Smooth muscle cell (in vitro differentiated cells): ENCODE data around the gene AKT1. TPM values are rescaled to one million over a fixed set of nuclear protein-coding genes. Genes with fewer than 3 reads are reported as not detected.

ENCODE experiments used
- DNase-seq: peaks from one replicate; lab custom pipeline; 2025; ENCODE audit not compliant: unreplicated experiment; lab: John Stamatoyannopoulos, UW
- H2AFZ ChIP-seq: fragments of 200-600 bp; sonication (generic); 2 replicates; pipeline ENCODE4 v1.6.0; 2016; ENCODE audit warnings: antibody characterized with exemption, low read depth, mild to moderate bottlenecking
- H3F3A ChIP-seq: fragments of 200-600 bp; sonication (generic); 2 replicates; pipeline ENCODE4 v1.6.0; 2017; ENCODE audit warnings: antibody characterized with exemption, low read depth
- H3K27ac ChIP-seq: fragments of 200-600 bp; sonication (generic); 2 replicates; pipeline ENCODE4 v1.5.1; 2016; ENCODE audit warnings: low read depth, mild to moderate bottlenecking
- H3K27me3 ChIP-seq: fragments of 200-600 bp; sonication (generic); 2 replicates; pipeline ENCODE4 v1.6.1; 2016; ENCODE audit warnings: low read depth, mild to moderate bottlenecking
- H3K36me3 ChIP-seq: fragments of 200-600 bp; sonication (generic); 2 replicates; pipeline ENCODE4 v1.5.1; 2016; ENCODE audit warnings: low read depth
- H3K4me1 ChIP-seq: fragments of 200-600 bp; sonication (generic); 2 replicates; pipeline ENCODE4 v1.5.1; 2016; ENCODE audit warnings: low read depth
- H3K4me2 ChIP-seq: fragments of 200-600 bp; sonication (generic); 2 replicates; pipeline ENCODE4 v1.6.0; 2016; ENCODE audit warnings: mild to moderate bottlenecking
- H3K4me3 ChIP-seq: fragments of 200-600 bp; sonication (generic); 2 replicates; pipeline ENCODE4 v1.5.1; 2016; ENCODE audit warnings: mild to moderate bottlenecking
- H3K79me2 ChIP-seq: fragments of 200-600 bp; sonication (generic); 2 replicates; pipeline ENCODE4 v1.6.0; 2016; ENCODE audit warnings: low read depth, mild to moderate bottlenecking
- H3K9ac ChIP-seq: fragments of 200-600 bp; sonication (generic); 2 replicates; pipeline ENCODE4 v1.6.0; 2016; ENCODE audit warnings: low read depth
- H3K9me3 ChIP-seq: fragments of 200-600 bp; sonication (generic); replicated peaks from 2 replicates; pipeline ENCODE4 v1.5.1; 2016; ENCODE audit warnings: low read depth
- H4K20me1 ChIP-seq: fragments of 200-600 bp; sonication (generic); 2 replicates; pipeline ENCODE4 v1.6.0; 2016; ENCODE audit warnings: low read depth
- CTCF ChIP-seq: fragments of 200-600 bp; sonication (generic); IDR thresholded peaks from 2 replicates; pipeline ENCODE4 v1.5.1; 2017; ENCODE audit warnings: borderline replicate concordance, mild to moderate bottlenecking, antibody characterized with exemption; ENCODE audit not compliant: insufficient read depth, poor library complexity, severe bottlenecking
- WGBS: methylation state at CpG from one replicate; pipeline ENCODE4 v1.1.7; 2016; ENCODE audit warnings: low lambda C conversion rate; 5-methylcytosine and 5-hydroxymethylcytosine counted together
- polyA plus RNA-seq: library from polyadenylated mRNA; unstranded; fragments of >200 nt; fragmentation: Nextera tagmentation; extraction: Ambion mirVana; gene quantifications from 2 replicates; pipeline ENCODE4 v1.2.1, GENCODE V29; 2016
- total RNA-seq: library from RNA; depleted of rRNA; stranded (reverse); fragments of >200 nt; gene quantifications from 2 replicates; pipeline ENCODE4 v1.2.3, GENCODE V29; 2014

AKT1 gene
- total and polyA plus RNA-seq, 2 experiments from 2014 or later = 99.9 to 189 TPM

DNA sequence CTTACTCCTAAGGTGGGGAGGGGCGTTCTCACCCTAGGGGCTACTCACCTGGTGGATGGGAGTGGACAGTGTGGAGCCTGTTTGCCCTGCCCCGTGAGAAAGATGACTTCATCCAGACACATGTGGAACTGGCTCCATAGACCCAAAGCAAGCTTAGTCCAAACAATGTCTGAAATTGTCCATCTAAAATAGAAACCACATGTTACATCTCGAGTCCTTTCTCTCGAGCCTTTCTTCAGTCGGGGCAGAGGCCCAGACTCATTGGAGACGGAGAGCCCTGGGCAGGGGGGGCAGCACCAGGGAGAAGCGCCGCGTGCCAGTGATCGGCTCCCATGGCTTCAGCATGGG is 38.3 kb downstream of the AKT1 start:
- Histone ChIP-seq H3K27ac (no peak overlapping the region), H3K4me3 (no peak overlapping the region), H3K27me3 (no peaks in the 10 kb centered on the region), H3K79me2 (peaks cover 34% of the 10 kb centered on the region), H4K20me1 (peaks cover 71% of the 10 kb centered on the region), H3K9me3 (no peaks in the 10 kb centered on the region), H3K36me3 (no peaks in the 10 kb centered on the region), H3F3A (no peaks in the 10 kb centered on the region), H3K4me1 (peaks cover 7% of the 10 kb centered on the region), H3K9ac (no peak overlapping the region), H2AFZ (no peak overlapping the region), H3K4me2 (no peak overlapping the region)
- DNase-seq = no peak
- TF ChIP-seq CTCF = no peak
- WGBS = over 99% methylated on average over 10 of the region's 10 CpGs

GRCh38 chr14:104756477-104757237 is 38.9 kb downstream of the AKT1 start:
- Histone ChIP-seq H3K4me2 (no peak overlapping the region), H3K9me3 (no peaks in the 10 kb centered on the region), H3K79me2 (peaks cover 34% of the 10 kb centered on the region), H2AFZ (no peak overlapping the region), H3K27ac (no peak overlapping the region), H3K9ac (no peak overlapping the region), H4K20me1 (peaks cover 71% of the 10 kb centered on the region), H3K4me3 (no peak overlapping the region), H3K36me3 (no peaks in the 10 kb centered on the region), H3K4me1 (peaks cover 7% of the 10 kb centered on the region), H3K27me3 (no peaks in the 10 kb centered on the region), H3F3A (no peaks in the 10 kb centered on the region)
- DNase-seq = no peak
- TF ChIP-seq CTCF = no peak
- WGBS = 96% methylated on average over 25 of the region's 27 CpGs

GRCh38 chr14:104755621-104756020 is 39.9 kb downstream of the AKT1 start:
- peaks cover 34% of the 10 kb centered on the region for H3K79me2 ChIP-seq
- no peak overlapping the region for H3K27ac ChIP-seq
- WGBS = 97% methylated on average over 11 of the region's 11 CpGs

More at GRCh38 chr14:104755621-104756020, 39.9 kb downstream of the AKT1 start:
- H3K4me3 ChIP-seq = no peak overlapping the region
- H4K20me1 ChIP-seq = peaks cover 69% of the 10 kb centered on the region
- DNase-seq = no peak
- H3K4me2 ChIP-seq = no peak overlapping the region
- H2AFZ ChIP-seq = no peak overlapping the region
- no peak overlapping the region for H3K9ac ChIP-seq
- H3K4me1 ChIP-seq = peaks cover 7% of the 10 kb centered on the region
- H3K36me3 ChIP-seq = no peaks in the 10 kb centered on the region
- no peaks in the 10 kb centered on the region for H3K9me3 ChIP-seq
- no peaks in the 10 kb centered on the region for H3K27me3 ChIP-seq
- no peak for TF ChIP-seq CTCF
- H3F3A ChIP-seq = no peaks in the 10 kb centered on the region
